SKM-1 (cell line): ENCODE data around the gene ACLY.
"Not testable (repeated sequence)": the region's sequence is repeated elsewhere in the genome, so short reads cannot be mapped to it uniquely, and the experiment has no call there.

Experiments used
- DNase-seq: peaks from one replicate; lab custom pipeline; 2025; ENCODE audit not compliant: unreplicated experiment; lab: John Stamatoyannopoulos, UW

ACLY gene

GRCh38 chr17:41835800-41836549, 82.8 kb downstream of the ACLY start, which contains the start of gene NT5C3B:
Gene NT5C3B, minus strand, starts transcription at chr17:41836232. Its CDS starts 39 bp downstream, at chr17:41836193.
- DNase-seq = peak; percentile 33

- DNase-seq = peak; percentile 13
These were observed 83.4 kb downstream of the ACLY start for GRCh38 chr17:41835214-41835799.

GRCh38 chr17:41829961-41830360, 88.8 kb downstream of the ACLY start:
- not testable (repeated sequence) for DNase-seq

GRCh38 chr17:41825175-41825845, 93.4 kb downstream of the ACLY start:
- no peak for DNase-seq

- no peak for DNase-seq
These were observed 94.7 kb downstream of the ACLY start for GRCh38 chr17:41824086-41824485.

- DNase-seq = no peak
These were observed 95.2 kb downstream of the ACLY start for GRCh38 chr17:41823580-41823979.

GRCh38 chr17:41823141-41823524, 95.6 kb downstream of the ACLY start:
- DNase-seq = no peak

- DNase-seq = no peak
These were observed 96.3 kb downstream of the ACLY start for GRCh38 chr17:41822216-41823140.

GRCh38 chr17:41821776-41822175, 97.0 kb downstream of the ACLY start:
- DNase-seq = no peak

GRCh38 chr17:41818024-41818423, 100.7 kb downstream of the ACLY start:
- DNase-seq = no peak
